HEK293T (cell line): ENCODE data around the gene PDIA5.

Experiments
- ARNT ChIP-seq: fragments of 450-650 bp; IDR thresholded peaks from 2 replicates; pipeline ENCODE4 v1.6.1; 2017; ENCODE audit warnings: mild to moderate bottlenecking
- LEF1 ChIP-seq: fragments of 450-650 bp; IDR thresholded peaks from 2 replicates; pipeline ENCODE4 v1.6.1; 2017; ENCODE audit warnings: mild to moderate bottlenecking, borderline replicate concordance

DNA sequence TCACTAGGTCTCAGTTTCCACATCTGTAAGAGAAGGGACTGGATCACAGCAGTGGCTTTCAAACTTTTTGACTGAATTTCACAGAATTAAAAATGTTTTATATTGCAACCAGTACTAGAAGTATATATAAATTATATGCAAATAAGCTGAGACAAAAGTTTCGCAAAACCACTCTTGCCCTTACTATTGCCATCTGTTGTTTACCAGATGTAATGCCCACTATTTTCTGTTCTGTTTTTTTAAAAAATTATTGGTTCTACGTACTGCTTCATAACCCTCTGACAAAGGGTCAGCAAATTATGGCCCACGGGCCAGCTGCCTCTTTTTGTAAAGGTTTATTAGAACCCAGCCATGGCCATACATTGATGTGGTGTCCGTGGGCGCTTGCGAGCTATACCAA lies 44.8 kb downstream of the PDIA5 start:
- TF ChIP-seq LEF1 (no peak), ARNT (no peak)
